GM12873 (cell line): ENCODE data around the gene SLC22A31.

Experiments
- TF ChIP-seq, protein P1 (sequence below): IDR thresholded peaks from 2 replicates; pipeline ENCODE4 v1.5.1; 2012; ENCODE audit warnings: low read depth, mild to moderate bottlenecking, moderate library complexity, low read length, control low read depth; ENCODE audit not compliant: insufficient read depth; ENCODE audit errors: missing control alignments

Gene SLC22A31

DNA sequence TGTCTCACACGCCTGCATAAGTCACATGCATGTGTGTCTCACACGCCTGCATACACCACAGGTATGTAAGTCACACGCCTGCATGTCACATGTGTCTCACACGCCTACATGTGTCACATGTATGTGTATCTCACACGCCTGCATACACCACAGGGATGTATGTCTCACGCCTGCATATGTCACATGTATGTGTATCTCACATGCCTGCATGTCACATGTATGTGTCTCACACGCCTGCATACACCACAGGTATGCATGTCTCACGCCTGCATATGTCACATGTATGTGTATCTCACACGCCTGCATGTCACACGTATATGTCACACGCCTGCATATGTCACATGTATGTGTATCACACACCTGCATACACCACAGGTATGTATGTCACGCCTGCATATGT, 42.6 kb downstream of the SLC22A31 start:
- TF ChIP-seq, protein P1, sequence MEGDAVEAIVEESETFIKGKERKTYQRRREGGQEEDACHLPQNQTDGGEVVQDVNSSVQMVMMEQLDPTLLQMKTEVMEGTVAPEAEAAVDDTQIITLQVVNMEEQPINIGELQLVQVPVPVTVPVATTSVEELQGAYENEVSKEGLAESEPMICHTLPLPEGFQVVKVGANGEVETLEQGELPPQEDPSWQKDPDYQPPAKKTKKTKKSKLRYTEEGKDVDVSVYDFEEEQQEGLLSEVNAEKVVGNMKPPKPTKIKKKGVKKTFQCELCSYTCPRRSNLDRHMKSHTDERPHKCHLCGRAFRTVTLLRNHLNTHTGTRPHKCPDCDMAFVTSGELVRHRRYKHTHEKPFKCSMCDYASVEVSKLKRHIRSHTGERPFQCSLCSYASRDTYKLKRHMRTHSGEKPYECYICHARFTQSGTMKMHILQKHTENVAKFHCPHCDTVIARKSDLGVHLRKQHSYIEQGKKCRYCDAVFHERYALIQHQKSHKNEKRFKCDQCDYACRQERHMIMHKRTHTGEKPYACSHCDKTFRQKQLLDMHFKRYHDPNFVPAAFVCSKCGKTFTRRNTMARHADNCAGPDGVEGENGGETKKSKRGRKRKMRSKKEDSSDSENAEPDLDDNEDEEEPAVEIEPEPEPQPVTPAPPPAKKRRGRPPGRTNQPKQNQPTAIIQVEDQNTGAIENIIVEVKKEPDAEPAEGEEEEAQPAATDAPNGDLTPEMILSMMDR = no peak

DNA sequence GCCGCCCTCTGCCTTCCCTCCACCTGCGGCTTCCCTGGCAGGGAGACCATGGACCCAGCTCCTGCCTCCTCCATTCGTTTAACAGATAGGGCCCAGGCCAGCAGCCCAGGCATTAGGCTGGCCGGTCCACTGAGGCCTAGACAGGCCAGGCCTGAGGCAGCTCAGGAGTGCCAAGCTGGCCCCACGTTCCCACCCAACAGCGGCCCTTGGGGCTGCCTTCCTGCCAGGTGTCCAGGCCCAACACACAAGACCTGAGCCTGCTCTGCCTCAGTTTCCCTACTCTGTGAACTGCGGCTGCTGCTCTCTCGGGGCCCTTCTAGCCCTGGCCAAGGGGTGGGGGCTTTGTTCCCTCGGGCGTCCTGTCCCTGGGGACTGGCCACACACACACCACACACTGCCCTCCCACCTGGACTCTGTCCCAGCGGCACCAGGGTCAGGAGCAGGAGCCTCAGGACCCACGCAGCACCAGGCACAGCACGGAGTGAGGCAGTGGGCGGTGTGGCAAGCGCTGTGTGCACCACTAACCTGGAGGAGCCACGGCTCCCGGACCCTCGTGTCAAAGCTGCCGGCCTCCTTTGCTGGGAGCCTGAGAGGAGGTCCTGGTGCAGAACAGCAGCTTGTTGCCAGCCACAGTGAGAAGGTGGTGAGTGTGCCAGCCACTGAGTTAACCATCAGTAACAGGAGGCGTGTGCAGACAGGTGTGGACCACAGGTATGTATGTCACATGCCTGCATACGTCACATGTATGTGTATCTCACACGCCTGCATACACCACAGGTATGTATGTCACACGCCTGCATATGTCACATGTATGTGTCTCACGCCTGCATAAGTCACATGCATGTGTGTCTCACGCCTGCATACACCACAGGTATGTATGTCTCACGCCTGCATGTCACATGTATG, 43.3 kb downstream of the SLC22A31 start:
- TF ChIP-seq, protein P1 = no peak

DNA sequence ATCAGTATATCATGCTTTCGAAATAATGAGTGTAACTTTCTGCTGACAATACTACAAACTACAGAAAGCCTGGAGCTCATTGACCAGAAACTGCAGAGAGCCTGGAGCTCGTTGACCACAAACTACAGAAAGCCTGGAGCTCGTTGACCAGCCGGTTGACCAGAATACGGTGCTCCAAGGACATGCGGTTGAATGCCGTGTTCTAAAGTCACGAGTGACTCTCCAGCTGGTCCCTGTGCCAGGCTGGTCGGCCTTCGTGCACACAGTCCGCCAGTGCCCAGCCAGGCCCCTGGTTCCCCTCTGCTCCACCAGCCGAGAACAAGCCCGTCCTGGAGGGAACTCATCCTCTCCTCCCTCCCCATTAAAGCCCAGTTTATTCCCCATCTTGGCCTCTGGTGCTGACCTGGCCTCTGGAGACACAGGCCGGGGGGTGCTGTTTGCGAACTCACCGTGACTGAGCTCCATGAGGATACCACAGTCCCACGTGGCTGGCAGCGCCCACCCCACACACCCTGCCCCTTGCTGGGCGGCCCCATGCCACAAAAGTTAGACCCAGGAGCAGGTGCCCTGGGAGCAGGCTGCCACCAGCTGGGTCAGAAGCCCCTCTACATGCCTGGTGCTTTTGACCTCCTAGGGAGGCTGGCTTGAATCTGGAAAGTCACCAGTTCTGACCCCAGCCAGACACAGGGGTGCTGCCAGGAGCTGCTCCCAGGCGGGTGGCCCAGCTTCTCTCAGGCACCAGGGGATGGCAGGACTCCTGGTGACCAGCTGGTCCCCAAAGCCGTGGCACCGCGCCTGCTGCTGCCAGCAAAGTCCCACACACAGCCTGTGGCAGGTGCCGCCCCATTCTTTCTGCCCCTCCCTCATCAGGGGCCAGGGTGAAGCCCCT, 44.2 kb downstream of the SLC22A31 start:
- TF ChIP-seq, protein P1 = no peak

DNA sequence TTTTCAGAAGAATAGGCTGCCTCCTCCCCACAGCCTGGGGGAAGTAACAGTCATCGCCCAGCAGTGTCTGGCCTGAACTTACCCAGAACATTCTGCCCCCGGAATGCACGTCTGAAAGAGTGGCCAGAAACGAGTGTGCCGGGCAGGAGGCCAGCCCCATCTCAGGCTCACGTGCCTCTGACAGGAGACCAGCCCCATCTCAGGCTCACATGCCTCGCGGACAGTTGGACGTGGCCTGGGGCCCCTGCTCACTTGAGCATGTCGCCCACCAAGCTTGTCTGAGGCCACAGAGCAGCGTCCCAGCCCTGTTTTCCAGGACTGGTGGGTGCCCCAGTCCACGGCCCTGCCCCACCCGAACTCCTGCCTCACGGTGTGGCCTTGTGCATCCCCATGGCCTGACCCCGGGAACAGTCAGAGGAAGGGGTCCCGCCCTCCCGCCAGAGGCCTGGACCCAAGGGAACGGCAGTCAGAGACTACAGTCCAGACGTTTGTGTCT, 45.1 kb downstream of the SLC22A31 start:
- TF ChIP-seq, protein P1 = no peak

DNA sequence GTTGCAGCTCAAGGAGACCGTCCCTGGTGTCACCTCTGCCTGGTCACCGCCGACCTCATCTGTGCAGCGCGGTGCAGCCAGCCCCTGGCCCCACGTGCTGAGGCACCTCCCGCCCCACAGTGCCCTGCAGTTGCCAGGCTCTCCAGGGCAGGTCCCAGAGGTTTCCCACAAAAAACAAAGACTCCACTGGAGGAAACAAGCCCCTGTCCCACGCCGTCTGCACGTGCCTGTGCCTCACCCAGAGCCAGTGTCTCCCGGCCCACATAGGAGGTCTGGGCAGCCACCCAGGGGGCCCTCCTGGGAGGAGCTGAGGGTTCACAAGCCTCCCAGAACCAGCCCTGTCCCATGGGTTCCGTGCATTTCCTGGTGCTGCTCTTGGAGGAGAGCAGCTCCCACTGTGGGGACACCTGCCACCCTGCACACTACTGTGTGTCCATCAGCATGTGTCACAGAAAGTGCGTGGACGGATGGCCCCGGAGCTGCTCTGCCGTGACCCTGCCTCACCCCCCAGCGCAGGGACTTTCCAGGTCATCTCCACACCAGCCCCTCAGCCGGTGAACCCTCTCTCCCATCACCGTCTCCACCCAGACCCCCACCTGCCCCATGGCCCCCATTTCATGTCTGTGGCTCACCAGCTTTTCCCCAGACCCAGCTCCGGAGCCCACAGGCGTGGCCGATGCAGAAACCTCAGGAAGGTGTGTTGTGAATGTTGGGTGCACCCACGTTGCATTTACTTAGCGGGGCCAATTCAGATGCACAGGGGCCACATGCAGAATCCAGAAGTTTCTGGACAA, 45.8 kb downstream of the SLC22A31 start:
- TF ChIP-seq, protein P1 = no peak

DNA sequence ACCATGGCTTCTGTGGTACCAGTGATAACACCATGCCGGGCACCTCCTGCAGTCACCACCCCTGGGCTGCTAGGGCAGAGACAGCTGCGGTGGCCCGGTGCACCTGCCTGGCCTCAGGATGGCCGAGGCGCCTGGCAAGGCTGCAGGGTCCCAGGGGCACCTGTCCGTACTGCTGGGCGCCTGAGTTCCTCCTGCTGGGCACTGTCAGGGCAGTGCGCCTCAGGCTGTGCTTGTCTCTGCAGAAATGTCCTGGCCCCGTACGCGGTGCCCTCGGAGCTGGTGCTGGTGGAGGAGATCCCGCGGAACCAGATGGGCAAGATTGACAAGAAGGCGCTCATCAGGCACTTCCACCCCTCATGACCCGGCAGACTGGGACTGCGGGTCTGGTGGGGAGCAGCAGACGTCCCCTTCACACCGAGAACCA, 46.5 kb downstream of the SLC22A31 start:
- TF ChIP-seq, protein P1 = no peak
